GM13976 (cell line): Measurements from ENCODE around the gene XYLT2.

Experiments
- DNase-seq: peaks from one replicate; pipeline ENCODE4 v3.0.0; 2012; ENCODE audit warnings: low spot score
- in situ Hi-C: fragments of 300-500 bp; cut with MboI; formaldehyde crosslinking; loops from one replicate; pipeline ENCODE4 v1.12.0; 2022; ENCODE audit warnings: low sequenced_read_pairs, mixed read lengths, inconsistent platforms; ENCODE audit not compliant: unreplicated experiment
- TF ChIP-seq, protein P1 (sequence below): IDR thresholded peaks from 2 replicates; pipeline ENCODE4 v1.5.1; 2012; ENCODE audit warnings: borderline replicate concordance, mild to moderate bottlenecking; ENCODE audit not compliant: insufficient read depth; ENCODE audit errors: extremely low read depth, missing control alignments, control extremely low read depth

XYLT2 gene

GRCh38 chr17:50337956-50338355 lies 8.0 kb upstream of the XYLT2 start:
- DNase-seq: no peak
- TF ChIP-seq, protein P1, sequence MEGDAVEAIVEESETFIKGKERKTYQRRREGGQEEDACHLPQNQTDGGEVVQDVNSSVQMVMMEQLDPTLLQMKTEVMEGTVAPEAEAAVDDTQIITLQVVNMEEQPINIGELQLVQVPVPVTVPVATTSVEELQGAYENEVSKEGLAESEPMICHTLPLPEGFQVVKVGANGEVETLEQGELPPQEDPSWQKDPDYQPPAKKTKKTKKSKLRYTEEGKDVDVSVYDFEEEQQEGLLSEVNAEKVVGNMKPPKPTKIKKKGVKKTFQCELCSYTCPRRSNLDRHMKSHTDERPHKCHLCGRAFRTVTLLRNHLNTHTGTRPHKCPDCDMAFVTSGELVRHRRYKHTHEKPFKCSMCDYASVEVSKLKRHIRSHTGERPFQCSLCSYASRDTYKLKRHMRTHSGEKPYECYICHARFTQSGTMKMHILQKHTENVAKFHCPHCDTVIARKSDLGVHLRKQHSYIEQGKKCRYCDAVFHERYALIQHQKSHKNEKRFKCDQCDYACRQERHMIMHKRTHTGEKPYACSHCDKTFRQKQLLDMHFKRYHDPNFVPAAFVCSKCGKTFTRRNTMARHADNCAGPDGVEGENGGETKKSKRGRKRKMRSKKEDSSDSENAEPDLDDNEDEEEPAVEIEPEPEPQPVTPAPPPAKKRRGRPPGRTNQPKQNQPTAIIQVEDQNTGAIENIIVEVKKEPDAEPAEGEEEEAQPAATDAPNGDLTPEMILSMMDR: no peak
- in situ Hi-C loops: no loop called here

- no peak for DNase-seq
- in situ Hi-C loops: no loop called here
- TF ChIP-seq, protein P1: no peak
Observed at GRCh38 chr17:50338645-50339044, 7.3 kb upstream of the XYLT2 start.

DNA sequence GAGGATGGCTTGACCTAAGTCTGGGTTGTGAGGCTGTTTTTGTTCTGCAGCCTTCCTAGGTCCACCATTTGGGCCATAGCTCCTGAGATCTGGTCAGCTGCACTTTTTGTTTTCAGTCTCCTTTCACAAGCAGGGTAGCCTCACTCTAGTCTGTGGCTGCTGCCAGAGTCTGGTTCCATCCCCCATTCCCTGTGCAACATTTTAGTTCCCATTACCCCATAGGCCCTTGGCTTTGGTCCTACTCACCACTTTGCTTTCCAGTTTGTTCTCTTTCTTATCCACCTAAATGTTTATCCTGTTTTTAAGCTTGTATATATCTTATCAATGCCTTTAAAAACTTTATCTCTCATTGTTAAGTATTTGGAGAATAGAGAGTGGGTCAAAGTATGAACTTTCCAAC lies 6.5 kb upstream of the XYLT2 start:
- in situ Hi-C loops: no loop called here
- TF ChIP-seq, protein P1: no peak
- DNase-seq: no peak

- TF ChIP-seq, protein P1: no peak
- in situ Hi-C loops: no loop called here
- DNase-seq: no peak
Observed at GRCh38 chr17:50344731-50345365, 1.1 kb upstream of the XYLT2 start.

GRCh38 chr17:50346313-50347116 lies 589 bp downstream of the XYLT2 start:
- peak; percentile 74 for DNase-seq
- in situ Hi-C loops: no loop called here
- TF ChIP-seq, protein P1: no peak

- in situ Hi-C loops: no loop called here
- TF ChIP-seq, protein P1: no peak
- DNase-seq: no peak
Observed at GRCh38 chr17:50347117-50347893, 1.4 kb downstream of the XYLT2 start.
